NCI-H1694 (cell line): Measurements from ENCODE around the gene TMEM245.
"Not testable (repeated sequence)": the region's sequence is repeated elsewhere in the genome, so short reads cannot be mapped to it uniquely, and the experiment has no call there.

Source experiments
- DNase-seq: peaks from one replicate; lab custom pipeline; 2025; lab: John Stamatoyannopoulos, UW

Gene TMEM245

DNA sequence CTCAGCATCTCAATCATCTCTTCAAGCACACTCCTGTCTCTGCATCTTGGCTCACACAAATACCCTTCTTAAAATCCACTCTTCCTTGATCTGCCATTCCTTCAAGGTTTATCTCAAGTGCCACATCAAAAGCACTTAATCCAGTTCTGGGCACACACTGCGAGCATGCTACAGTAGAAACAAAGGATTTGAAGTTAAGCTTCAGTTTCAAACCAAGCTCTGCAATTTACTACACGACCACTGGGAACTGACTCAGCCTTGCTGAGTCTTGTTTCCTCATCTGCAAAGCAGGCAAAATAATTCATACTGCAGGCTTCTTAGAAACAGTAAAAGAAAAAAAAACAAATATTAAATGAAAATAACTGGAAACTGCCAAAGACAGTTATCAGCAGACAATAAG, 56.0 kb downstream of the TMEM245 start:
- no peak for DNase-seq

DNA sequence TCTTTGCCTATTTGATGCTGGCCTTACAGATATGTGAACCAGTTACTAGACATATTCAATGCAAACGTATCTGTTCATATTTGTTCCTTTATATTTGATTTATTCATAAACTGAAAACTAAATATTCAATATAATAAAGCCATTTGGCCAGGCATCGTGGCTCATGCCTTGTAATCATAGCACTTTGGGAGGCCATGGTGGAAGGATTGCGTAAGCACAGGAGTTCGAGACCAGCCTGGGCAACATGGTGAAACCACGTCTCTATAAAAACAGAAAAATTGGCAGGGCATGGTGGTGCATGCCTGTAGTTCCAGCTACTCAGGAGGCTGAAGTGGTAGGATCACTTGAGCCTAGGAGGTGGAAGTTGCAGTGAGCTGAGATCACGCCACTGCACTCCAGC, 57.2 kb downstream of the TMEM245 start:
- no peak for DNase-seq

DNA sequence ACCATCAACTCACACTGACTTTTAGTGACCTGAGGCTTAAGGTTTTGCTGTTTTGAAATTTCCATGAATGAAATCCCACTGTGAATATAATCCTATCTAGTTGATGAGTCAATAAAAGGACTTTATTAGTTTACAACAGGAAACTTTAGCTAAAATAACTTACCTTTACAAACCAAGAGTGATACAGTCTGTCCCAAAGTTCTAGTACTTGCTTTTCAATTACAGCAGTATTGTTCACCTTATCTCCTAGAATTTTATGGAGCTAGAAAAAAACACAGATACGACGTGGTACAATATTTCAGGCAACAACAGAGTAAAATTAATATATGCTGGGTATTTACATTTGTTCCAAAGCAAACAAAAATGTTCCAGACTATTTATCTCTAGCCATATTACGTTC, 59.6 kb downstream of the TMEM245 start:
- no peak for DNase-seq

- not testable (repeated sequence) for DNase-seq
These were observed 66.6 kb downstream of the TMEM245 start for GRCh38 chr9:109053121-109053520.

DNA sequence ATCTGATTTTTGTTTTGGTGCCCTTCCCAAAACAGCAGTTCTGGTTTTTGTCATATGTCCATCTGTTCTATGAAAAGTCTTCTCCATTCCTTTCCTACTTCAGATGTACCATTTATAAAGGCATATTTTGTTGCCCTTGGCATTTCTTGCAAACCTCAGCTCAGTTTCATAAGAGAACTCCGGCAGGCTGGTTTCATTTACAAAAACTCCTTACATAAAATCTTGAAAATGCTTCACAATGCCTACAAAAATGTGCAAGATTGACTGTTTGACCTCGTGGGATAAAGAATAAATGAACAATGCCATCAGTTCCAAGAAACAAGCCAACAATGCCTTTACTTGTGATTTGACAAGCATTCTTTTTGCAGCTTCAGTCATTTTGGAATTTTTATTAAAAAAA, 67.3 kb downstream of the TMEM245 start:
- DNase-seq = no peak

- DNase-seq = no peak
These were observed 68.0 kb downstream of the TMEM245 start for GRCh38 chr9:109051733-109052132.

GRCh38 chr9:109050444-109050843, 69.3 kb downstream of the TMEM245 start:
- no peak for DNase-seq

DNA sequence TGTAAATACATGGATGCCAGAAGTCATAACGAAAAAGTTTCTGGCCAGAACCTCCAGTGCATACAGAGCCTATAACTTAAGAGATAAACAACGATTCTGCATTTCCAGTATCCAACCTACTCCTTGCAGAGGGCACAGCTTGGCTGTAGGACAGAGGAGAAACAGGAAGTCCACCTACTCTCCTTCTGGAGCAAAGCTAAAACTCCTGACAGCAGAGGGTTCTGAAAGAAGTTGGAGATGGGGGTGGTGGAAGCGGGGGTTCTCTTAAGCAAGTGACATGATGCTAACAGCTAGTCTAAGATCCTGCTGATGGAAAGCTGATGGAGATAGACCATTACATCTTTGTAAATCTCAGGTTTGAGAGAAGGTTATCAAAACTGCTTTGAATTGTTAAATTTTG, 70.9 kb downstream of the TMEM245 start:
- no peak for DNase-seq

DNA sequence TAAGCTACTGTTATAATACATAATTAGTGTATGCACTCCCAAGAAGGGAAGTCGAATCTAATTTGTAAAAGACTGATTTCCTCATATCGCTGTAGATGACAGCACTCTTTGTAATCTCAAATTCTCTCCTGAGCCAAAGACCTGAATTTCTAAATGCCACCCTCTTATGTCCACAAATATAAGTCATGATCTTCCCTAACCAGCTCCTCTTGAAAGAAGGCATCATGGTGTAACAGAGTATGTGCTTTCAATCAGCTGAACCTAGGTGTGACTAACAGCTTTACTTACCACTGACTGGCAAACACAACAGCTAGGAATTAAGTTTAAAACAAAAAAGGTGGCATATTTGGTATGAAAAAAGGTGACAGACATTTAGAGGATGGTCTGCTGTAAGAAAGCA, 72.5 kb downstream of the TMEM245 start:
- DNase-seq = no peak

GRCh38 chr9:109046346-109046745, 73.4 kb downstream of the TMEM245 start:
- DNase-seq = no peak

- DNase-seq = no peak
These were observed 76.2 kb downstream of the TMEM245 start for GRCh38 chr9:109043578-109043977.

GRCh38 chr9:109040571-109040970, 79.2 kb downstream of the TMEM245 start:
- no peak for DNase-seq

GRCh38 chr9:109039539-109039938, 80.2 kb downstream of the TMEM245 start:
- DNase-seq = no peak

DNA sequence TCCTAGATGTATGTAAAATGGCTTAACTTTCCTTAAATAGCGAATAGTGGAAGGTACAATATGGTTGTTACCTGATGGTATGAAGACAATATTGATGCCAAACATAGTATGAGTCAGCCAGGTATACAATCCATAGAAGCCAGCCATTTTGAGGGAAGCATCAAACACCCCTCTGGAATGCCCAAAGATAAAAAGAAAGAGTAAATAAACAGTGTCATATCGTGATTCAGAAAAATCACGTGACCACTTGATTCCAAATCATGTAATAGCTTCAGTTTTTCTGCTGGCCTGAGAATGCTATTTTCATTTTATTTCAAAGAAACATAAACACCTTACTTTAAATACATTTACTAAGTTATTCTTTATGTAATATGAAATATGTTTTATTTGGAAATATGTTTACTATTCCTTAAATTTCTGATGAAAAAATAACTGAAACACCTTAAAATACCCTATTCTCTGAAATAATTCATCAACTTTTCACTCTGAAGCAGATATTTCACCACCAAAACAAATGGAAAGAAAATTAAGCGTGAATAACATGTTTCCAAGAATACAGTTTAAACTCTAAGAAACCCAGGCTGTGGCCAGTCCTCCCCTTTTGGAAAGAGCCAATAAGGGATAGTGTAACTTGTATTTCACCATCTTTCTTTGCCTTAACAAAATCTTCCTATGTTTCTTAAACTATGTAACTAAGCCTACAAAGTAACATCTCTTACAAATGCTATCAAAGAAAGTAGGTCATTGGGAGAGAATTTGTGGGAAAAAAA, 81.6 kb downstream of the TMEM245 start:
- DNase-seq = no peak

- DNase-seq = no peak
These were observed 82.7 kb downstream of the TMEM245 start for GRCh38 chr9:109036744-109037680.

DNA sequence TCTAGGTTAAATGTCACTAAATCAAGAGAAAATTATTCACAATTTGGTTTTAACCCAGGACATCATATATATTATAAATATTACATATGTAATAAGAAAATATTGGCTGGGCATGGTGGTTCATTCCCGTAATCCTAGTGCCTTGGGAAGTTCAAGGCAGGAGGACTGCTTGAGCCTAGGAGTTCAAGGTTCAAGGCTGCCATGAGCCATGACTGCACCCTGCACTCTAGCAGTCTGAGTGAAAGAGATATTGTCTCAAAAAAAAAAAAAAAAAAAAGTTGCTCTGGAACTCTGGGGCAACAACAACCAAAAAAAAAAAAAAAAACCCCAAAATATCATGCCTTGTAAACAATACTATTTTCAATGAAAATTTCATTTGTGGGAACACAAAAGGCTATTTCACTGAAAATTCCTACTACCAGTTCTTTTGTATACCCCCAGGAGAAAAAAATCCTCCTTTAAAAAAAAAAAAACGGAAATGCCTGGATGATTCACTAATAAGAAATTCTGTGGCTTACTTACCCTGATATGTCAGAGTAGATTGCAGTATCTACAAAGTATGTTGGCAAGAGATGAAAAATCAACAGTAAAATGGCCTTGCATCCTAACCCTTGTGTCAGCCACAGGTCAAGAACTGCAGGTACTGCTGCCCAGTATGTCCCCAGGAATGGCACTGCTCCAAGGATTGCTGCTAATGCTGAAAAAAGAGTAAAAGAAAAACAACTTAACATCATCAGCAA, 83.9 kb downstream of the TMEM245 start:
- no peak for DNase-seq

DNA sequence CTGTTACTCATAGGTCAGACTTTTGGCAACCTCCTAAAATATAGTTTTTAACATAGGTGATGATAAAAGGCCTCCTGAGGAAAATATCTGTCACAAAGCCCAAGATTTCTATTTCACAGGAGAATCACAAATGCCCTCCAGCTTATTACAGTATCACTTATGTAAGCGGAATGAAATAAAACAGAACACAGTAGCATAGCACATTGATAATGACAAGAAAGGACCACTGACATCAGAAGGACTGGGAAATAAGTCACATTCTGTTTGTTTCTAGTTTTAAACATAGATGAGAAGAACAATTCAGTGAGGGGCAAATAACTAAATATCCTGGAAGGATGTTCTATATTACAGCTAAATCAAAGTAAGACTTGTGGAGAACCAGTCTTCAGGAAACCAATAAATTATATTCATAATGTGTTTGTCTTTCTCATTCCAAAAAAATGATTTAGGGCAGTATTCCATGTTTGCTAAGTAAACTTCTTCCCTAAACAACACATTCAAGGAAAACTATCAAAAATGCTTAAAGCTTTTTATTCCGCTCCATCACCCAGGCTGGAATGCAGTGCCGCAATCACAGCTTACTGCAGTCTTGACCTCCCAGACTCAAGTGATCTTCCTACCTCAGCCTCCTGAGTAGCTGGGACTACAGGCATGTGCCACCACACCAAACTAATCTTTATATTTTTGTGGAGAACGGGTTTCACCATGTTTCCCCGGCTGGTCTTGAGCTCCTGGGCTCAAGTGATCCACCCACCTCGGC, 85.6 kb downstream of the TMEM245 start:
- DNase-seq = no peak

GRCh38 chr9:109031241-109031640, 88.5 kb downstream of the TMEM245 start:
- no peak for DNase-seq

GRCh38 chr9:109030426-109030825, 89.3 kb downstream of the TMEM245 start:
- DNase-seq = no peak

GRCh38 chr9:109028457-109028856, 91.3 kb downstream of the TMEM245 start:
- DNase-seq = no peak

- DNase-seq = no peak
These were observed 92.6 kb downstream of the TMEM245 start for GRCh38 chr9:109027176-109027575.

GRCh38 chr9:109026306-109026705, 93.4 kb downstream of the TMEM245 start:
- DNase-seq = no peak
